NT2/D1 (cell line): ENCODE results near the gene EMC1.

ENCODE experiments used
- DNase-seq: peaks from one replicate; pipeline ENCODE4 v3.0.0-alpha.2; 2011; ENCODE audit warnings: low read depth, low spot score
- H3K27me3 ChIP-seq: 2 replicates; pipeline ENCODE4 v1.6.0; 2011; ENCODE audit warnings: mild to moderate bottlenecking; ENCODE audit not compliant: insufficient read length, insufficient read depth
- H3K36me3 ChIP-seq: 2 replicates; pipeline ENCODE4 v1.6.1; 2011; ENCODE audit warnings: mild to moderate bottlenecking, low read length, mixed read lengths; ENCODE audit not compliant: insufficient read depth, insufficient read length
- H3K4me1 ChIP-seq: 2 replicates; pipeline ENCODE4 v1.5.1; 2011; ENCODE audit not compliant: insufficient read depth, insufficient read length
- H3K4me3 ChIP-seq: 2 replicates; pipeline ENCODE4 v1.5.1; 2011; ENCODE audit warnings: low read depth; ENCODE audit not compliant: insufficient read length
- H3K9ac ChIP-seq: 2 replicates; pipeline ENCODE4 v1.6.0; 2011; ENCODE audit warnings: low read depth; ENCODE audit not compliant: insufficient read length
- H3K9me3 ChIP-seq: 2 replicates; pipeline ENCODE4 v1.5.1; 2011; ENCODE audit warnings: mild to moderate bottlenecking, low read length; ENCODE audit not compliant: insufficient read depth
- SUZ12 ChIP-seq: IDR thresholded peaks from 2 replicates; pipeline ENCODE4 v1.6.1; 2011; ENCODE audit not compliant: insufficient read length, insufficient read depth; ENCODE audit errors: extremely low read depth
- YY1 ChIP-seq: IDR thresholded peaks from 2 replicates; pipeline ENCODE4 v1.6.1; 2011; ENCODE audit not compliant: insufficient read length, insufficient read depth
- ZNF274 ChIP-seq: IDR thresholded peaks from 2 replicates; pipeline ENCODE4 v1.6.1; 2011; ENCODE audit warnings: mild to moderate bottlenecking, low read depth, low read length

The EMC1 gene

GRCh38 chr1:19213580-19213979, 37.7 kb downstream of the EMC1 start:
- no peak for TF ChIP-seq YY1
- TF ChIP-seq SUZ12 = no peak
- no peak for TF ChIP-seq ZNF274
- no peaks in the 10 kb centered on the region for H3K4me1 ChIP-seq
- DNase-seq = no peak
- no peak overlapping the region for H3K9ac ChIP-seq
- H3K36me3 ChIP-seq = peaks cover 58% of the 10 kb centered on the region
- no peaks in the 10 kb centered on the region for H3K27me3 ChIP-seq
- H3K4me3 ChIP-seq = no peak overlapping the region
- H3K9me3 ChIP-seq = no peaks in the 10 kb centered on the region

GRCh38 chr1:19212167-19212566, 39.2 kb downstream of the EMC1 start:
- H3K4me3 ChIP-seq = no peak overlapping the region
- no peak for DNase-seq
- no peaks in the 10 kb centered on the region for H3K27me3 ChIP-seq
- H3K36me3 ChIP-seq = peaks cover 49% of the 10 kb centered on the region
- H3K9me3 ChIP-seq = no peaks in the 10 kb centered on the region
- no peaks in the 10 kb centered on the region for H3K4me1 ChIP-seq
- H3K9ac ChIP-seq = no peak overlapping the region
- TF ChIP-seq SUZ12 (no peak), ZNF274 (no peak), YY1 (no peak)

- Histone ChIP-seq H3K4me3 (peak overlapping the region; percentile 91), H3K4me1 (no peaks in the 10 kb centered on the region), H3K9ac (peak overlapping the region; percentile 91), H3K9me3 (no peaks in the 10 kb centered on the region), H3K36me3 (peaks cover 40% of the 10 kb centered on the region), H3K27me3 (no peaks in the 10 kb centered on the region)
- no peak for DNase-seq
- TF ChIP-seq YY1 (no peak), SUZ12 (no peak), ZNF274 (no peak)
Observed at GRCh38 chr1:19210772-19211549, 40.4 kb downstream of the EMC1 start.

GRCh38 chr1:19209990-19210771, 41.1 kb downstream of the EMC1 start, which contains the start of gene UBR4:
Gene UBR4, minus strand, starts transcription at chr1:19210266. Its CDS starts 18 bp downstream, at chr1:19210248.
- peak within 1 kb of the TSS; percentile 91 for H3K9ac ChIP-seq
- peaks cover 40% of the 10 kb centered on the region for H3K36me3 ChIP-seq
- H3K4me1 ChIP-seq = no peaks in the 10 kb centered on the region
- H3K4me3 ChIP-seq = peak within 1 kb of the TSS; percentile 91
- DNase-seq = peak; percentile 90
- no peak for TF ChIP-seq SUZ12
- peak; percentile 46 for TF ChIP-seq YY1
- no peak for TF ChIP-seq ZNF274
- no peaks in the 10 kb centered on the region for H3K9me3 ChIP-seq
- no peaks in the 10 kb centered on the region for H3K27me3 ChIP-seq

- Histone ChIP-seq H3K36me3 (peaks cover 39% of the 10 kb centered on the region), H3K4me3 (peak overlapping the region; percentile 91), H3K27me3 (no peaks in the 10 kb centered on the region), H3K4me1 (no peaks in the 10 kb centered on the region), H3K9ac (peak overlapping the region; percentile 90), H3K9me3 (no peaks in the 10 kb centered on the region)
- TF ChIP-seq YY1 (no peak), ZNF274 (no peak), SUZ12 (no peak)
- DNase-seq = no peak
Observed at GRCh38 chr1:19209439-19209989, 41.8 kb downstream of the EMC1 start.

GRCh38 chr1:19208710-19209438, 42.5 kb downstream of the EMC1 start:
- H3K9me3 ChIP-seq = no peaks in the 10 kb centered on the region
- no peaks in the 10 kb centered on the region for H3K4me1 ChIP-seq
- peak overlapping the region; percentile 91 for H3K4me3 ChIP-seq
- TF ChIP-seq ZNF274 (no peak), SUZ12 (no peak), YY1 (no peak)
- no peaks in the 10 kb centered on the region for H3K27me3 ChIP-seq
- no peak for DNase-seq
- peak overlapping the region; percentile 90 for H3K9ac ChIP-seq
- H3K36me3 ChIP-seq = peaks cover 33% of the 10 kb centered on the region
